ENCODE data around the gene SLC26A9.

SLC26A9 gene

DNA sequence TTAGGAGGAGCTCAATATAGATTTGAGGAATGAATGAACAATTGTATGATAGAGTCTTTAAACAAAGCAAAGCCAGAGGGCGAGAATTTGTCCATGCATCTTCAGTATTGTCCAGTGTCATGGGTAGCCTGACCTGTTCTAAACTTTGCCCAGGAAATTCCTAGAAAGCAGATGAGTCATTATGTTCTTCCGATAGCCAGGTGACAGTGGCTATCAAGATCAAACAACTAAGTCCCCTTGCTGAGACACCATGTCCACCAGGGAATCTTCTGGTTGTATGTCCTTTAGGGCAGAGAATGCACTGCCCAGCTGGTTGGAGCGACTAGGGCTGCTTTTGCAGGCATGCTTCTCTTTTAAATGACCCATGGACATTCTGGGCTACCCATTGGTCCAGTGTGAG lies 1.8 kb upstream of the SLC26A9 start:
- Histone ChIP-seq H3K36me3 (ENCODE audit: insufficient read depth, low read length) (no peaks in the 10 kb centered on the region), H3K27me3 (ENCODE audit: insufficient read depth, low read length, poor library complexity) (peaks cover 30% of the 10 kb centered on the region), H4K20me1 (ENCODE audit: insufficient read depth, low read length) (peaks cover 3% of the 10 kb centered on the region; the same call in 1 of the 2 replicates), H3K4me1 (ENCODE audit: insufficient read depth, low read length) (no peaks in the 10 kb centered on the region), H3K4me2 (ENCODE audit: insufficient read depth, low read length) (no peak overlapping the region), H2AFZ (ENCODE audit: low read depth, low read length) (no peak overlapping the region), H3K4me3 (ENCODE audit: low read depth in 1 of 2, low read length in 2 of 2) (no peak overlapping the region), H3K9ac (ENCODE audit: low read depth, low read length) (no peak overlapping the region), H3K27ac (ENCODE audit: low read length) (no peak overlapping the region), H3K79me2 (ENCODE audit: insufficient read depth, low read length) (no peaks in the 10 kb centered on the region), H3K9me3 (ENCODE audit: insufficient read depth, low read length, severe bottlenecking) (no peaks in the 10 kb centered on the region)
- DNase-seq (no peak), ATAC-seq (ENCODE audit: insufficient read depth, low read depth) (no peak)
- TF ChIP-seq, protein P1, sequence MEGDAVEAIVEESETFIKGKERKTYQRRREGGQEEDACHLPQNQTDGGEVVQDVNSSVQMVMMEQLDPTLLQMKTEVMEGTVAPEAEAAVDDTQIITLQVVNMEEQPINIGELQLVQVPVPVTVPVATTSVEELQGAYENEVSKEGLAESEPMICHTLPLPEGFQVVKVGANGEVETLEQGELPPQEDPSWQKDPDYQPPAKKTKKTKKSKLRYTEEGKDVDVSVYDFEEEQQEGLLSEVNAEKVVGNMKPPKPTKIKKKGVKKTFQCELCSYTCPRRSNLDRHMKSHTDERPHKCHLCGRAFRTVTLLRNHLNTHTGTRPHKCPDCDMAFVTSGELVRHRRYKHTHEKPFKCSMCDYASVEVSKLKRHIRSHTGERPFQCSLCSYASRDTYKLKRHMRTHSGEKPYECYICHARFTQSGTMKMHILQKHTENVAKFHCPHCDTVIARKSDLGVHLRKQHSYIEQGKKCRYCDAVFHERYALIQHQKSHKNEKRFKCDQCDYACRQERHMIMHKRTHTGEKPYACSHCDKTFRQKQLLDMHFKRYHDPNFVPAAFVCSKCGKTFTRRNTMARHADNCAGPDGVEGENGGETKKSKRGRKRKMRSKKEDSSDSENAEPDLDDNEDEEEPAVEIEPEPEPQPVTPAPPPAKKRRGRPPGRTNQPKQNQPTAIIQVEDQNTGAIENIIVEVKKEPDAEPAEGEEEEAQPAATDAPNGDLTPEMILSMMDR (IDR thresholded peaks at IDR 0.05; ENCODE audit: borderline replicate concordance, extremely low read depth, low read length, poor library complexity, severe bottlenecking) = no peak
- TF ChIP-seq EZH2 (IDR thresholded peaks at IDR 0.05; ENCODE audit: borderline replicate concordance, low read depth, low read length, severe bottlenecking) = no peak

- DNase-seq (no peak), ATAC-seq (ENCODE audit: insufficient read depth, low read depth) (no peak)
- no peak for TF ChIP-seq EZH2 (IDR thresholded peaks at IDR 0.05; ENCODE audit: borderline replicate concordance, low read depth, low read length, severe bottlenecking)
- TF ChIP-seq, protein P1 (IDR thresholded peaks at IDR 0.05; ENCODE audit: borderline replicate concordance, extremely low read depth, low read length, poor library complexity, severe bottlenecking) = no peak
- H3K27ac ChIP-seq (ENCODE audit: low read length) = no peak overlapping the region
- no peaks in the 10 kb centered on the region for H3K9me3 ChIP-seq (ENCODE audit: insufficient read depth, low read length, severe bottlenecking)
- H3K4me1 ChIP-seq (ENCODE audit: insufficient read depth, low read length) = no peaks in the 10 kb centered on the region
- no peaks in the 10 kb centered on the region for H3K36me3 ChIP-seq (ENCODE audit: insufficient read depth, low read length)
- H3K27me3 ChIP-seq (ENCODE audit: insufficient read depth, low read length, poor library complexity) = peaks cover 28% of the 10 kb centered on the region
- no peak overlapping the region for H3K4me2 ChIP-seq (ENCODE audit: insufficient read depth, low read length)
- no peaks in the 10 kb centered on the region for H3K79me2 ChIP-seq (ENCODE audit: insufficient read depth, low read length)
- H3K9ac ChIP-seq (ENCODE audit: low read depth, low read length) = no peak overlapping the region
- no peak overlapping the region for H2AFZ ChIP-seq (ENCODE audit: low read depth, low read length)
- H4K20me1 ChIP-seq (ENCODE audit: insufficient read depth, low read length) = peaks cover 3% of the 10 kb centered on the region; the same call in 1 of the 2 replicates
- H3K4me3 ChIP-seq (ENCODE audit: low read depth in 1 of 2, low read length in 2 of 2) = no peak overlapping the region
Measured at GRCh38 chr1:205944525-205944924, 1.3 kb upstream of the SLC26A9 start.

DNA sequence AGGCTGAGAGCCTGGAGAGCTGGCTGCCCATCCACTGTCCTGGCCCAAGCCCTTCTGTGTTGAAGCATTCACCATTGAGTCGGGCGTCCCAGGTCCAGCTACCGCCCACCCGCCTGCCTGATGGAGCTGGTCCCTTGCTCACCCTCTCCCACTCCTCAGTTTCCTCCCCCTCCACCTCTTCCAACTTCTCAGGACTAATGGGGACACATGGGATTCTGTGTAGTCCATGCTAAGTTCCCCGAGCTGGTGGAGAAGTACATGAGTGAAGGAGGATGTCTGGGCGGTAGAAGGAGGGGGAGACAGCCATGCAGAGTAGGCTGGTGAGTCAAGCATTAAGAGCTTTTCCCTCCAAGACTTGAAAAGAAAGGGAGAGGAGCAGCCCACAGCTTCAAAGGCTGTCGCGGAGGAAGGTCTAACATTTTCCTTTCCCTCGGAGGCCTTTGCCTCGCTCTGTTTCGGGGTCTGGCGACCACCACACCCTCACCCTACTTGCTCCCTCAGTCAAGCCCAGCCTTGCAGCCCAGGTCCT lies 561 bp downstream of the SLC26A9 start:
- H3K4me2 ChIP-seq (ENCODE audit: insufficient read depth, low read length) = no peak overlapping the region
- H3K27me3 ChIP-seq (ENCODE audit: insufficient read depth, low read length, poor library complexity) = peaks cover 32% of the 10 kb centered on the region
- H3K79me2 ChIP-seq (ENCODE audit: insufficient read depth, low read length) = no peaks in the 10 kb centered on the region
- TF ChIP-seq, protein P1 (IDR thresholded peaks at IDR 0.05; ENCODE audit: borderline replicate concordance, extremely low read depth, low read length, poor library complexity, severe bottlenecking) = no peak
- TF ChIP-seq EZH2 (IDR thresholded peaks at IDR 0.05; ENCODE audit: borderline replicate concordance, low read depth, low read length, severe bottlenecking) = no peak
- H3K27ac ChIP-seq (ENCODE audit: low read length) = no peak overlapping the region
- ATAC-seq (ENCODE audit: insufficient read depth, low read depth) (no peak), DNase-seq (no peak)
- H3K36me3 ChIP-seq (ENCODE audit: insufficient read depth, low read length) = no peaks in the 10 kb centered on the region
- no peaks in the 10 kb centered on the region for H3K9me3 ChIP-seq (ENCODE audit: insufficient read depth, low read length, severe bottlenecking)
- H3K4me3 ChIP-seq (ENCODE audit: low read depth in 1 of 2, low read length in 2 of 2) = no peak overlapping the region
- no peak overlapping the region for H2AFZ ChIP-seq (ENCODE audit: low read depth, low read length)
- peaks cover 3% of the 10 kb centered on the region; the same call in 1 of the 2 replicates for H4K20me1 ChIP-seq (ENCODE audit: insufficient read depth, low read length)
- no peaks in the 10 kb centered on the region for H3K4me1 ChIP-seq (ENCODE audit: insufficient read depth, low read length)
- H3K9ac ChIP-seq (ENCODE audit: low read depth, low read length) = no peak overlapping the region

Measured in DND-41 (cell line).